HL-60 (cell line): ENCODE data around the gene MTG2.
A peak's percentile ranks its signal among the peaks of the same experiment; 100 is the strongest.

Source experiments
- DNase-seq, 2 experiments: peaks; one replicate each; pipeline ENCODE4 v3.0.0-alpha.2; 2010 to 2020; ENCODE audit warnings: low read depth in 1 of 2, low spot score in 1 of 2
- H3K27ac ChIP-seq: fragments of 250-450 bp; sonication (Bioruptor Pico); replicated peaks from 2 replicates; pipeline ENCODE4 v1.5.1; 2020; ENCODE audit warnings: mild to moderate bottlenecking, moderate library complexity
- H3K27me3 ChIP-seq: fragments of 250-450 bp; sonication (Bioruptor Pico); 2 replicates; pipeline ENCODE4 v1.5.1; 2021; ENCODE audit warnings: mild to moderate bottlenecking, moderate library complexity; ENCODE audit not compliant: insufficient read depth, poor library complexity, severe bottlenecking
- H3K4me3 ChIP-seq: replicated peaks from 2 replicates; pipeline ENCODE4 v1.5.1; 2011; ENCODE audit warnings: mild to moderate bottlenecking, control low read depth, low read length; ENCODE audit not compliant: insufficient read depth
- GABPA ChIP-seq: IDR thresholded peaks from 2 replicates; pipeline ENCODE4 v1.6.1; 2012; ENCODE audit warnings: low read depth
- POLR2AphosphoS5 ChIP-seq: IDR thresholded peaks from 2 replicates; pipeline ENCODE4 v1.6.1; 2012; ENCODE audit warnings: low read depth
- REST ChIP-seq: IDR thresholded peaks from 2 replicates; pipeline ENCODE4 v1.6.1; 2012; ENCODE audit warnings: low read depth; ENCODE audit not compliant: insufficient replicate concordance
- SPI1 ChIP-seq: IDR thresholded peaks from 2 replicates; pipeline ENCODE4 v1.6.1; 2012; ENCODE audit warnings: low read depth, mild to moderate bottlenecking, borderline replicate concordance
- TF ChIP-seq, protein P1 (sequence below): IDR thresholded peaks from one replicate; pipeline ENCODE4 v1.5.1; 2011; ENCODE audit warnings: low read length, control low read depth, inconsistent platforms; ENCODE audit not compliant: insufficient read depth

Gene MTG2

DNA sequence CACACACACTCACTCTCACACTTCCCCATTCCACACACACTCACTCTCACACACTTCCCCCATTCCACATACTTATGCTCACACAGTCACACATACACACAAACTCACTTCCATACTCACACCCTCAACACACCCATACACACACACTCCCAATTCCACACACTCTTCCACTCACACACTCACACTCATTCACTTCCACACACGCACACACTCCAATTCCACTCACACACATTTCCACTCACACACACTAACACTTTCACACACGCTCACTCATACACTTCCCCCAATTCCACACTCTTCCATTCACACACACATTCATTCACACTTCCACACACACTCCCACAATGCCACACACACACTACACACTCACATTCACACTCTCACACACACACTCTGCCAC is 47.4 kb downstream of the MTG2 start:
- DNase-seq: no peak
- Histone ChIP-seq H3K4me3 (no peak overlapping the region), H3K27me3 (no peaks in the 10 kb centered on the region), H3K27ac (no peak overlapping the region)
- TF ChIP-seq POLR2AphosphoS5: no peak
- TF ChIP-seq SPI1: peak; percentile 61; the same call in 1 of the 2 replicates

DNA sequence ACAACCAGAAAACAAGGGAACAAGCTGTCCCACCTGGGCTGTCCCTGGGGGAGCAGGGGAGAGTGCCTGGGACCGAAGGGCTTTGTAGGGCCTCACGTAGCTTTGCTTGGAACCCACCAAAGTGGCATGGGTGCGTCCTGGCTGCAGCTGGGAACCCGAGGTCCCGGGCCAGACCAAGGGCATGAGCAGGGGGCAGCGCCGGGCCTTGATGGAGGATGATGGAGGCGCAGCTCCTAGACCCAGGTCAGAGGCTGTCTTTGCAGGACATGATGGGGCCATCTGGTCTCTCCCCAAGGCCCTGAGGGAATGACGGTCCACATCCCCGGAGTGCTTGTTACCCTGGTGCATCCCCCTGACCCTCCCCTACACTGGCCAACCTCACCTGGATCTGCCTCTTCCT is 47.9 kb downstream of the MTG2 start:
- no peak for DNase-seq
- Histone ChIP-seq H3K4me3 (no peak overlapping the region), H3K27me3 (no peaks in the 10 kb centered on the region), H3K27ac (no peak overlapping the region)
- TF ChIP-seq REST: no peak
- TF ChIP-seq POLR2AphosphoS5: no peak
- no peak for TF ChIP-seq GABPA
- TF ChIP-seq, protein P1, sequence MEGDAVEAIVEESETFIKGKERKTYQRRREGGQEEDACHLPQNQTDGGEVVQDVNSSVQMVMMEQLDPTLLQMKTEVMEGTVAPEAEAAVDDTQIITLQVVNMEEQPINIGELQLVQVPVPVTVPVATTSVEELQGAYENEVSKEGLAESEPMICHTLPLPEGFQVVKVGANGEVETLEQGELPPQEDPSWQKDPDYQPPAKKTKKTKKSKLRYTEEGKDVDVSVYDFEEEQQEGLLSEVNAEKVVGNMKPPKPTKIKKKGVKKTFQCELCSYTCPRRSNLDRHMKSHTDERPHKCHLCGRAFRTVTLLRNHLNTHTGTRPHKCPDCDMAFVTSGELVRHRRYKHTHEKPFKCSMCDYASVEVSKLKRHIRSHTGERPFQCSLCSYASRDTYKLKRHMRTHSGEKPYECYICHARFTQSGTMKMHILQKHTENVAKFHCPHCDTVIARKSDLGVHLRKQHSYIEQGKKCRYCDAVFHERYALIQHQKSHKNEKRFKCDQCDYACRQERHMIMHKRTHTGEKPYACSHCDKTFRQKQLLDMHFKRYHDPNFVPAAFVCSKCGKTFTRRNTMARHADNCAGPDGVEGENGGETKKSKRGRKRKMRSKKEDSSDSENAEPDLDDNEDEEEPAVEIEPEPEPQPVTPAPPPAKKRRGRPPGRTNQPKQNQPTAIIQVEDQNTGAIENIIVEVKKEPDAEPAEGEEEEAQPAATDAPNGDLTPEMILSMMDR: no peak
- no peak for TF ChIP-seq SPI1

DNA sequence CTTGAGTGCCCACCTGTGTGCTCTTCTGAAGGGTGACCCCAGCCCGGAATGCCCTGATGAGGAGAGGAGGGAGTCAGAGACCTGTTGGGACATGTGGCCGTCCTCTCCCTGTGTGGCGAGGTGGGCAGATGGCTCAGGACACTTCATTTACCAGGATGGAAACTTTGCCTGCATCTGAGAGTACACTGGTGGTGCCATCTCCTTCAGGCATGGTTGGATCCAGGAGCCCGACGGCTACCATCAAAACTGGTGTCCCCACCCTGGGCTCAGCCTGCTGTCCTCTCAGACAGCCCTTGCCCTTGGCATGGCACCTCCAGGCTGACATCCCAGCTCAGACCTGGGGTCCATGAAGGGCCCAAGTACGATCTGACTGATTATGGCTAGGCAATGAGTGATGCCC is 48.5 kb downstream of the MTG2 start:
- Histone ChIP-seq H3K27ac (no peak overlapping the region), H3K27me3 (no peaks in the 10 kb centered on the region), H3K4me3 (no peak overlapping the region)
- no peak for TF ChIP-seq REST
- TF ChIP-seq SPI1: no peak
- no peak for TF ChIP-seq POLR2AphosphoS5
- no peak for TF ChIP-seq GABPA
- no peak for DNase-seq

GRCh38 chr20:62232194-62232593 is 49.4 kb downstream of the MTG2 start:
- no peak for DNase-seq
- TF ChIP-seq GABPA: no peak
- TF ChIP-seq REST: no peak
- TF ChIP-seq, protein P1: no peak
- Histone ChIP-seq H3K27ac (no peak overlapping the region), H3K27me3 (no peaks in the 10 kb centered on the region), H3K4me3 (no peak overlapping the region)
